Nephron (organoid): Measurements from ENCODE around the gene UFD1.

Experiments used
- H3K27ac Mint-ChIP-seq, 3 experiments: 2 replicates each; pipeline ENCODE4 v1.8.0; 2020; ENCODE audit warnings: mixed read lengths in 3 of 3, mild to moderate bottlenecking in 2 of 3, moderate library complexity in 1 of 3
- H3K27me3 Mint-ChIP-seq: 2 replicates; pipeline ENCODE4 v1.8.0; 2021; ENCODE audit warnings: low read depth, mild to moderate bottlenecking, moderate library complexity, mixed read lengths
- H3K36me3 Mint-ChIP-seq: 2 replicates; pipeline ENCODE4 v1.8.0; 2020; ENCODE audit warnings: low read depth, mixed read lengths
- H3K4me1 Mint-ChIP-seq: 2 replicates; pipeline ENCODE4 v1.8.0; 2020; ENCODE audit warnings: mixed read lengths
- H3K4me3 Mint-ChIP-seq, 3 experiments: 2 replicates each; pipeline ENCODE4 v1.8.0; 2020; ENCODE audit warnings: mild to moderate bottlenecking in 3 of 3, mixed read lengths in 3 of 3, moderate library complexity in 2 of 3
- H3K9me3 Mint-ChIP-seq: 2 replicates; pipeline ENCODE4 v1.8.0; 2020; ENCODE audit warnings: mixed read lengths
- CTCF ChIP-seq, 3 experiments: fragments of 200-600 bp; sonication (generic); IDR thresholded peaks; one replicate each; pipeline ENCODE4 v1.5.0; 2021; ENCODE audit warnings: antibody characterized with exemption in 3 of 3; ENCODE audit not compliant: unreplicated experiment in 3 of 3

The UFD1 gene

DNA sequence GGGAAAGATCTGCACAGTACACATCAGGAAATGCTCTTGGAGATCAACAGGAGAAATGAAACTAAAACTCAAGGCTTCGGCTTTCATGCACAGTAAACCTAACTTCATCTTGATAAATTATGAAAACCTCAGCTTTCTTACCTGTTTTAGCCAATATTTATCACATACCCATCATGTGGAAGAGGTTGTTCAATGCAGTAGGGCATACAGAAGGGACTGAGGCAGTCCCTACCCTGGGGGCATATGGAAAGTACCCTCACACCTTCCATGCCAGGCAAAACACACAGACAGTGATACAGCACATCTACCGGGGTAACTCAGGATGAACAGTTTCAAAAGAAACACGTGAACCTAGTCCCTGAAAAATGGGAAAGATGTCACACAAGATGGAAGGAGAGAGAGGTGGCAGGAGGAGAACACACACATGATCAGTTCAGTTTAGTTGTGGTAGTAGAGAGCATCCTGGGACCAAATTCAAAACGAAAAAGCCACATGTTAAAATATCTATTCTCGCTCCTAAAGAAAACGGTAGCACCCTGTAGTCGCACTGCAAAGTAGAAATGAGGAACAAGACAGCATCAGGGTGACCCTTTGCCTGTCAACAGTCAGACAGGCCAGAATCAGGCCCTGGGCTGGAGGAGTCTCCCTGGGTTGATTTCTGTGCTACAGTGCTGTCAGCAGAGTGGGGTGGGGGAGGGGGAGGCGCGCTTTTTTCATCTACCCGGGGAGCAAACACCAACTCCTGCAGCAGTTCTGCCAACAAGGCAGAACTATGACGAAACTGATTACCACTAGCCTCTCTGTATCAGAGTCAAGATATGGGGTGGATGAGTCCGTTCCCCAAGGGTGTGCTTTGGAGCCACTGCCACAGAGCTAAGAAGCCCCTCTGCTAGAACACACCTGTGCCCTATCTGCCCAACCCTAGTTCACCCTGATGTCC, 48.8 kb downstream of the UFD1 start:
- Mint-ChIP-seq H3K27me3 (no peaks in the 10 kb centered on the region), H3K4me1 (peaks cover 21% of the 10 kb centered on the region), H3K36me3 (peaks cover 2% of the 10 kb centered on the region), H3K4me3 (peak overlapping the region; percentile 77 to 89 (median 88)), H3K9me3 (no peaks in the 10 kb centered on the region), H3K27ac (peak overlapping the region; percentile 69 to 74 (median 70))
- no peak for TF ChIP-seq CTCF (IDR thresholded peaks at IDR 0.05; ENCODE audit: unreplicated experiment in 3 of 3)

DNA sequence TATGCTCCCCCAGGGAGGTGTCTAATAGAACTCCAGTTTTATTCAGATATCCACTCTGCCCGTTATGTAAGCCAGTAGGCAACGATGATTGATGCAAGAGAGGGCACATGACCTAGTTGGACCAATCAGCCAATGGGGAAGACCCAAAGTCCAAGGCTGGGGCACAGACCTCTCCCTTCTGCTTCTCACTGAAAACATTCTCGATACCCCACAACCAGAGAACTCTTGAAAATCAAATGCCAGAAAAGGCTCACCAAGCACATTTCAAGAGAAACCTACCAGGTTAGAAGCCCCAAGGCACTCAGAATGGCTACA, 54.9 kb downstream of the UFD1 start:
- no peak overlapping the region for H3K4me3 Mint-ChIP-seq
- peaks cover 15% of the 10 kb centered on the region for H3K4me1 Mint-ChIP-seq
- H3K9me3 Mint-ChIP-seq: no peaks in the 10 kb centered on the region
- H3K27me3 Mint-ChIP-seq: no peaks in the 10 kb centered on the region
- no peak for TF ChIP-seq CTCF (IDR thresholded peaks at IDR 0.05; ENCODE audit: unreplicated experiment in 3 of 3)
- H3K27ac Mint-ChIP-seq: no peak overlapping the region
- H3K36me3 Mint-ChIP-seq: peaks cover 3% of the 10 kb centered on the region

- Mint-ChIP-seq H3K27ac (no peak overlapping the region), H3K4me3 (no peak overlapping the region), H3K9me3 (no peaks in the 10 kb centered on the region), H3K27me3 (no peaks in the 10 kb centered on the region), H3K4me1 (peaks cover 15% of the 10 kb centered on the region), H3K36me3 (peaks cover 8% of the 10 kb centered on the region)
- no peak for TF ChIP-seq CTCF (IDR thresholded peaks at IDR 0.05; ENCODE audit: unreplicated experiment in 3 of 3)
Observed at GRCh38 chr22:19422440-19423301, 56.3 kb downstream of the UFD1 start.

GRCh38 chr22:19420321-19420720, 58.7 kb downstream of the UFD1 start:
- Mint-ChIP-seq H3K27ac (no peak overlapping the region), H3K4me1 (peaks cover 15% of the 10 kb centered on the region), H3K4me3 (no peak overlapping the region), H3K36me3 (peaks cover 23% of the 10 kb centered on the region), H3K9me3 (peaks cover 4% of the 10 kb centered on the region), H3K27me3 (no peaks in the 10 kb centered on the region)
- no peak for TF ChIP-seq CTCF (IDR thresholded peaks at IDR 0.05; ENCODE audit: unreplicated experiment in 3 of 3)

- Mint-ChIP-seq H3K4me3 (no peak overlapping the region), H3K27ac (no peak overlapping the region), H3K27me3 (no peaks in the 10 kb centered on the region), H3K9me3 (peaks cover 4% of the 10 kb centered on the region), H3K36me3 (peaks cover 23% of the 10 kb centered on the region), H3K4me1 (peaks cover 15% of the 10 kb centered on the region)
- TF ChIP-seq CTCF (IDR thresholded peaks at IDR 0.05; ENCODE audit: unreplicated experiment in 3 of 3): no peak
Observed at GRCh38 chr22:19419464-19420178, 59.4 kb downstream of the UFD1 start.
